GM20000 (cell line): ENCODE data around the gene TIMM44.
A peak's percentile ranks its signal among the peaks of the same experiment; 100 is the strongest.
"Not testable (repeated sequence)": the region's sequence is repeated elsewhere in the genome, so short reads cannot be mapped to it uniquely, and the experiment has no call there.

Experiments used
- DNase-seq: peaks from one replicate; pipeline ENCODE4 v3.0.0; 2012; ENCODE audit warnings: low spot score
- CTCF ChIP-seq: IDR thresholded peaks from 2 replicates; pipeline ENCODE4 v1.5.1; 2012; ENCODE audit warnings: mild to moderate bottlenecking, control low read depth; ENCODE audit errors: extremely low read depth, missing control alignments

Gene TIMM44

GRCh38 chr19:7922836-7923195 lies 20.6 kb downstream of the TIMM44 start:
- TF ChIP-seq CTCF: no peak
- DNase-seq: no peak

DNA sequence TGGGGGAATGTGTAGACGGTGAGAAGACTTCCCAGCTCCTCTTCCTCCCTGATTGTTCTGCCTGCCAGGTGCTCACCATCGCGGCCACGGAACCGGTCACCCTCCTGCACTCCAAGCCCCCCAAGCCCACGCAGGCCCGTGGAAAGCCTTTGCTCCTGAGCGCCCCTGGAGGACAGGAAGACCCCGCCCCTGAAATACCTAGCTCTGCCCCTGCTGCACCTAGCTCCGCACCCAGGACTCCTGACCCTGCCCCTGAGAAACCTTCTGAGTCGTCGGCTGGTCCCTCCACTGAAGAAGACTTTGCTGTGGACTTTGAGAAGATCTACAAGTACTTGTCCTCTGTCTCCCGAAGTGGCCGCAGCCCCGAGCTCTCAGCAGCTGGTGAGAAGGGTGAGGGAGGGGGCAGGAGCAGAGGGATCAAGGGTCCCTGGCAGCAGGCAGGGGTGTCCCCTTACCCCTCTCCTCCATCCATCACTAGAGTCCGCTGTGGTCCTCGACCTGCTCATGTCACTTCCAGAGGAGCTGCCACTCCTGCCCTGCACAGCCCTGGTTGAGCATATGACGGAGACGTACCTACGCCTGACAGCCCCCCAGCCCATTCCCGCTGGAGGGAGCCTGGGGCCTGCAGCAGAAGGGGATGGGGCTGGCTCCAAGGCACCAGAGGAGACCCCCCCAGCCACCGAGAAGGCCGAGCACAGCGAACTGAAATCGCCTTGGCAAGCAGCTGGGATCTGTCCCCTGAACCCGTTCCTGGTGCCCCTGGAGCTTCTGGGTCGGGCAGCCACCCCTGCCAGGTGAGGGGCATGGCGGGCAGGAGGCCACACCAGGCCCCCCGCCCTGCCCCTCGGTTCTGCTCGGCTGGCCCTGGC lies 21.3 kb downstream of the TIMM44 start:
- DNase-seq: no peak
- TF ChIP-seq CTCF: no peak

GRCh38 chr19:7921302-7921966 lies 22.0 kb downstream of the TIMM44 start:
- TF ChIP-seq CTCF: no peak
- DNase-seq: no peak

- TF ChIP-seq CTCF: no peak
- DNase-seq: peak; percentile 99
These were observed 22.8 kb downstream of the TIMM44 start for GRCh38 chr19:7920519-7921301.

DNA sequence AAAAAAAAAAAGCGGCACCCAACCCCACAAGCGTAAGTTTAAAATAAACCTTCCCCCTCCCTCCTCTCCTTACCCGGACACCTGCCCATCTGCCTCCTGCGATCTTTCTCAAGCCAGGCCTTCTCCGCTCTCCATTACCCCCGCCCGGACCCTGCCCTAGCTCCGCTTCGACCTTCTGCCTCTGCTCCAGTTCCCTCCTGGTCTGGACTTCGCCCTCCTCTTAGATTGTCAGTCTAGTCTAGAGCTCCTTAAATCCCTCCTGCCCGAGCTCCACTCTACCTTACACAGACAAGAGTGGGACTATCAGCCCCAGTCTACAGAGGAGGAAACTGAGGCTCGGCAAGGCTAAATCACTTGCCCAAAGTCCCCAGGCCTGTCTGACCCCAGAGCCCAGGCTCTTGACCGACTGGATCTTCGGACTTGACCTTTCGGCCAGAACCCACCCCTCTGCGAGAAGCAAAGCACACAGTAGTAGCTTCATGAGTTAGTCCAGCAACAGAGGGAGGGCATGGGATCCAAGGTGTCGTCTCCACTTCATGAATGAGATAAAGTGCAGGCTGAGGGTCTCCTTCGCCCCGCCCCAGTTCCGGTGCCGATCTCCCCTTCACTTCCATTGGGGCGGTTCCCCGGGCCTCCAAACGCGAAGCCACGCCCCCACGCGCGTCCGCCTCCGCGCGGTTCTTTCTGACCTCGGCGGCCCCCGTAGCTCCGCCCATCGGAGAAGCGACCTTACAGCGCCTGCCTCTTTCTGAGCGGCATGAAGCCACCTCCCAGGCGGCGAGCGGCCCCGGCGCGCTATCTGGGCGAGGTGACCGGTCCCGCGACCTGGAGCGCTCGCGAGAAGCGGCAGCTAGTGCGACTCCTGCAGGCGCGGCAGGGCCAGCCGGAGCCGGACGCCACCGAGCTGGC lies 23.6 kb downstream of the TIMM44 start, which contains the start of gene SNAPC2:
Gene SNAPC2 (plus strand): TSS at position 729 of the 909 bp plus-strand sequence. CDS start 29 bp downstream, at position 758.
- TF ChIP-seq CTCF: no peak
- DNase-seq: peak; percentile 94

DNA sequence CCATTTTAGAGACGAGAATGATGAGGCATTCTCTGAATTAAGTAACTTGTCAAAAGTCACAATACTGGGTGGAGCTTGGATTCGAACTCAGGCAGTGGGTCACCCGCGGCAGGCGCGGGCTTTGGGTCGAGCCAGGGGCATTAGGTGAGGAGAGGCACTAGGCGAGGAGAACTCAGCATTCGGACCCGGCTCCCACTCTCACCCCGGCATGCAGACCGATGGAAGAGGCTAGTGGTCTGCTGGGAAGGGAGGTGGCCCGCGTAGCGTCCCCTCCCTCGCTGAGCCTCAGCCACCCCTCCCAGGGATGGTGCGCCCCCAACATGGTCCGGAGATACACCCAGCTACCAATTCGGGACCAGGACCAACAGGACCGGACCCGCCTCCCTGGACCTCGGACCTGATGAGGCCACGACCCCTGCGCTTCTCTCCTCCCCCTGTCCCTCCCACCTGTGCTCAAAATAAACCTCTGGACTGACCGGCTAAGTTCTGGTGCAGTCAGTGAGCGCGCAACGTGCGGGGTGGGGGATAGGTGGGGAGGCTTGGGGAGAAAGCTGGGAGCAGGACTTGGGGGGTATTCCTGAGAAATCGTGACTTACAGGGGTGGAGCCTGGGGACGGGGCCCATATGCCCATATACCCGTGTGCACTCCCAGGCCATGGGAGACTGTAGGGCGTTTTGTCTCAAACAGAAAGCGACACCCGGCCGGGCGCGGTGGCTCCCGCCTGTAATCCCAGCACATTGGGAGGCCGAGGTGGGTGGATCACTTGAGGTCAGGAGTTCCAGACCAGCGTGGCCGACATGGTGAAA lies 24.6 kb downstream of the TIMM44 start:
- DNase-seq: no peak
- TF ChIP-seq CTCF: no peak

GRCh38 chr19:7918062-7918614 lies 25.3 kb downstream of the TIMM44 start:
- not testable (repeated sequence) for DNase-seq
